ENCODE measurements around the gene PRODH. TPM values are rescaled to one million over a fixed set of nuclear protein-coding genes. Genes with fewer than 3 reads are reported as not detected.
A peak's percentile ranks its signal among the peaks of the same experiment; 100 is the strongest.

Gene PRODH
- total RNA-seq, 2 donors from 2014 or later, result 65.1 to 67.5 TPM

- Mint-ChIP-seq H3K27me3 (ENCODE audit: insufficient read depth) (peaks cover 5% of the 10 kb centered on the region), H3K4me1 (no peaks in the 10 kb centered on the region), H3K9me3 (peaks cover 17% of the 10 kb centered on the region), H3K27ac (no peak overlapping the region), H3K4me3 (no peak overlapping the region), H3K36me3 (ENCODE audit: low read depth) (no peaks in the 10 kb centered on the region)
- 92 to 93% methylated on average over 7 to 9 of the region's 9 CpGs for WGBS, 2 experiments (ENCODE audit: insufficient coverage in 1 of 2, insufficient read length in 1 of 2)
- DNase-seq, result peak; percentile 36
- Histone ChIP-seq H3K27me3 (ENCODE audit: control insufficient read depth, insufficient read depth, low read length, poor library complexity, severe bottlenecking) (no peaks in the 10 kb centered on the region), H3K4me1 (ENCODE audit: control insufficient read depth, insufficient read depth, low read length) (no peaks in the 10 kb centered on the region), H3K27ac (ENCODE audit: low read depth, low read length) (no peak overlapping the region), H3K9me3 (ENCODE audit: control insufficient read depth, low read length) (peaks cover 22% of the 10 kb centered on the region), H3K36me3 (ENCODE audit: control insufficient read depth, insufficient read depth, low read length) (peaks cover 9% of the 10 kb centered on the region), H3K4me3 (ENCODE audit: low read length) (no peak overlapping the region), H3K9ac (ENCODE audit: extremely low read depth, low read length, poor library complexity, severe bottlenecking) (no peak overlapping the region)
- TF ChIP-seq CTCF (conservative IDR thresholded peaks at IDR 0.05), result no peak
Observed at GRCh38 chr22:18983120-18983651, 47.1 kb upstream of the PRODH start.

- H3K27me3 Mint-ChIP-seq (ENCODE audit: insufficient read depth), result no peaks in the 10 kb centered on the region
- no peak overlapping the region for H3K4me3 Mint-ChIP-seq
- Histone ChIP-seq H3K9ac (ENCODE audit: extremely low read depth, low read length, poor library complexity, severe bottlenecking) (no peak overlapping the region), H3K36me3 (ENCODE audit: control insufficient read depth, insufficient read depth, low read length) (peaks cover 9% of the 10 kb centered on the region), H3K9me3 (ENCODE audit: control insufficient read depth, low read length) (peaks cover 22% of the 10 kb centered on the region), H3K4me1 (ENCODE audit: control insufficient read depth, insufficient read depth, low read length) (no peaks in the 10 kb centered on the region), H3K27ac (ENCODE audit: low read depth, low read length) (no peak overlapping the region), H3K4me3 (ENCODE audit: low read length) (no peak overlapping the region), H3K27me3 (ENCODE audit: control insufficient read depth, insufficient read depth, low read length, poor library complexity, severe bottlenecking) (no peaks in the 10 kb centered on the region)
- H3K36me3 Mint-ChIP-seq (ENCODE audit: low read depth), result no peaks in the 10 kb centered on the region
- TF ChIP-seq CTCF (conservative IDR thresholded peaks at IDR 0.05), result no peak
- peaks cover 17% of the 10 kb centered on the region for H3K9me3 Mint-ChIP-seq
- no peak for DNase-seq
- no peaks in the 10 kb centered on the region for H3K4me1 Mint-ChIP-seq
- no peak overlapping the region for H3K27ac Mint-ChIP-seq
Observed at GRCh38 chr22:18980829-18981228, 44.7 kb upstream of the PRODH start.

- WGBS, 2 experiments (ENCODE audit: insufficient coverage in 1 of 2, insufficient read length in 1 of 2), result 77% methylated on average over 1 of the region's 1 CpG; no CpG with 5 or more reads in 1 of the 2 experiments
- no peak overlapping the region for H3K4me3 Mint-ChIP-seq
- DNase-seq, result peak; percentile 16
Observed at GRCh38 chr22:18979957-18980356, 43.9 kb upstream of the PRODH start.

More at GRCh38 chr22:18979957-18980356, 43.9 kb upstream of the PRODH start:
- Histone ChIP-seq H3K9ac (ENCODE audit: extremely low read depth, low read length, poor library complexity, severe bottlenecking) (no peak overlapping the region), H3K27ac (ENCODE audit: low read depth, low read length) (no peak overlapping the region), H3K4me3 (ENCODE audit: low read length) (no peak overlapping the region), H3K9me3 (ENCODE audit: control insufficient read depth, low read length) (peaks cover 22% of the 10 kb centered on the region), H3K4me1 (ENCODE audit: control insufficient read depth, insufficient read depth, low read length) (no peaks in the 10 kb centered on the region), H3K36me3 (ENCODE audit: control insufficient read depth, insufficient read depth, low read length) (peaks cover 9% of the 10 kb centered on the region), H3K27me3 (ENCODE audit: control insufficient read depth, insufficient read depth, low read length, poor library complexity, severe bottlenecking) (no peaks in the 10 kb centered on the region)
- Mint-ChIP-seq H3K27me3 (ENCODE audit: insufficient read depth) (no peaks in the 10 kb centered on the region), H3K27ac (no peak overlapping the region), H3K36me3 (ENCODE audit: low read depth) (no peaks in the 10 kb centered on the region), H3K9me3 (peaks cover 17% of the 10 kb centered on the region), H3K4me1 (no peaks in the 10 kb centered on the region)
- no peak for TF ChIP-seq CTCF (conservative IDR thresholded peaks at IDR 0.05)

All from endodermal cell (in vitro differentiated cells).